Osteocyte (in vitro differentiated cells): ENCODE measurements around the gene NOVA2. TPM values are rescaled to one million over a fixed set of nuclear protein-coding genes. Genes with fewer than 3 reads are reported as not detected.

ENCODE experiments used
- DNase-seq: peaks from one replicate; pipeline ENCODE4 v3.0.0; 2021; ENCODE audit warnings: mixed read lengths; ENCODE audit not compliant: unreplicated experiment; ENCODE audit errors: extremely low spot score
- H3K27ac Mint-ChIP-seq: one replicate; pipeline ENCODE4 v1.8.0; 2021; ENCODE audit warnings: mild to moderate bottlenecking, mixed read lengths; ENCODE audit not compliant: unreplicated experiment
- H3K27me3 Mint-ChIP-seq: one replicate; pipeline ENCODE4 v1.8.0; 2021; ENCODE audit warnings: mixed read lengths; ENCODE audit not compliant: unreplicated experiment
- H3K36me3 Mint-ChIP-seq: one replicate; pipeline ENCODE4 v1.8.0; 2021; ENCODE audit warnings: mixed read lengths; ENCODE audit not compliant: unreplicated experiment
- H3K4me1 Mint-ChIP-seq: one replicate; pipeline ENCODE4 v1.8.0; 2021; ENCODE audit warnings: mixed read lengths; ENCODE audit not compliant: unreplicated experiment
- H3K4me3 Mint-ChIP-seq: one replicate; pipeline ENCODE4 v1.8.0; 2021; ENCODE audit warnings: mild to moderate bottlenecking, moderate library complexity, mixed read lengths; ENCODE audit not compliant: unreplicated experiment
- H3K9me3 Mint-ChIP-seq: one replicate; pipeline ENCODE4 v1.8.0; 2021; ENCODE audit warnings: mixed read lengths; ENCODE audit not compliant: unreplicated experiment
- CTCF ChIP-seq: fragments of 200-600 bp; sonication (generic); IDR thresholded peaks from 2 replicates; pipeline ENCODE4 v1.5.0; 2021; ENCODE audit warnings: antibody characterized with exemption, mild to moderate bottlenecking, moderate library complexity
- total RNA-seq: library from RNA; stranded (reverse); gene quantifications from 2 replicates; pipeline ENCODE4 v1.2.1, GENCODE V29; 2021

NOVA2 gene
- total RNA-seq, 1 donor from 2014 or later, result not detected

- Mint-ChIP-seq H3K27ac (no peak overlapping the region), H3K27me3 (peaks cover 51% of the 10 kb centered on the region), H3K4me1 (no peaks in the 10 kb centered on the region), H3K36me3 (no peaks in the 10 kb centered on the region), H3K9me3 (no peaks in the 10 kb centered on the region), H3K4me3 (no peak overlapping the region)
- TF ChIP-seq CTCF, result no peak
- DNase-seq, result no peak
Observed at GRCh38 chr19:45960595-45961235, 12.9 kb downstream of the NOVA2 start.

DNA sequence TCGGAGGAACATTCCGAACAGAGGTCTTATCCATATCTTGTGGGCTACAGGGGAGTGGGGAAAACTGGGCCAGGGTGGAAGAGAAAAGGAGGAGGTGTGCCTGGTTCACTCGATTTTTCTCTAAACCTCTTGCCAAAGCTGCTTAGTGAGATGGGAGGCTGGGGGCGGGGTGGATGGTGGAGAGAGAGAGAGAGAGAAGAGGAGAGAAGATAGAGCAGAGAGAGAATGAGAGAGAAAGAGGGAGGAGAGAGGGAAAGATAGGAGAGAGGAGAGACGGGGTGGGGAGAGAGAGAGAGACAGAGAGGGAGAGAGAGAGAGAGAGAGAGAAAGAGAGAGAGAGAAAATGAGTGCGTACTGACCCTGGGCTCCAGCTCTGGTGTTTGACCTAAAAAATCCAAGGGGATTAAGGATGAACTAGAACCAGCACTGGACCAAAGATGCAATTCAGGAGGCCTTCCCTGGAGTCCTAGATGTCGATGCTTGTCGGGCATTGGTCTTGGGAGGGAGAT lies 14.1 kb downstream of the NOVA2 start:
- TF ChIP-seq CTCF, result no peak
- H3K36me3 Mint-ChIP-seq, result no peaks in the 10 kb centered on the region
- peaks cover 50% of the 10 kb centered on the region for H3K27me3 Mint-ChIP-seq
- no peak for DNase-seq
- no peak overlapping the region for H3K4me3 Mint-ChIP-seq
- H3K9me3 Mint-ChIP-seq, result no peaks in the 10 kb centered on the region
- no peaks in the 10 kb centered on the region for H3K4me1 Mint-ChIP-seq
- H3K27ac Mint-ChIP-seq, result no peak overlapping the region

- Mint-ChIP-seq H3K4me3 (no peak overlapping the region), H3K4me1 (no peaks in the 10 kb centered on the region), H3K36me3 (no peaks in the 10 kb centered on the region), H3K27me3 (peaks cover 50% of the 10 kb centered on the region), H3K27ac (no peak overlapping the region), H3K9me3 (no peaks in the 10 kb centered on the region)
- no peak for TF ChIP-seq CTCF
- DNase-seq, result no peak
Observed at GRCh38 chr19:45958769-45959516, 14.7 kb downstream of the NOVA2 start.

GRCh38 chr19:45958320-45958719 lies 15.3 kb downstream of the NOVA2 start:
- no peak overlapping the region for H3K27ac Mint-ChIP-seq
- H3K27me3 Mint-ChIP-seq, result peaks cover 45% of the 10 kb centered on the region
- H3K4me1 Mint-ChIP-seq, result peaks cover under 1% of the 10 kb centered on the region
- no peaks in the 10 kb centered on the region for H3K36me3 Mint-ChIP-seq
- no peaks in the 10 kb centered on the region for H3K9me3 Mint-ChIP-seq
- no peak overlapping the region for H3K4me3 Mint-ChIP-seq
- DNase-seq, result no peak
- no peak for TF ChIP-seq CTCF

DNA sequence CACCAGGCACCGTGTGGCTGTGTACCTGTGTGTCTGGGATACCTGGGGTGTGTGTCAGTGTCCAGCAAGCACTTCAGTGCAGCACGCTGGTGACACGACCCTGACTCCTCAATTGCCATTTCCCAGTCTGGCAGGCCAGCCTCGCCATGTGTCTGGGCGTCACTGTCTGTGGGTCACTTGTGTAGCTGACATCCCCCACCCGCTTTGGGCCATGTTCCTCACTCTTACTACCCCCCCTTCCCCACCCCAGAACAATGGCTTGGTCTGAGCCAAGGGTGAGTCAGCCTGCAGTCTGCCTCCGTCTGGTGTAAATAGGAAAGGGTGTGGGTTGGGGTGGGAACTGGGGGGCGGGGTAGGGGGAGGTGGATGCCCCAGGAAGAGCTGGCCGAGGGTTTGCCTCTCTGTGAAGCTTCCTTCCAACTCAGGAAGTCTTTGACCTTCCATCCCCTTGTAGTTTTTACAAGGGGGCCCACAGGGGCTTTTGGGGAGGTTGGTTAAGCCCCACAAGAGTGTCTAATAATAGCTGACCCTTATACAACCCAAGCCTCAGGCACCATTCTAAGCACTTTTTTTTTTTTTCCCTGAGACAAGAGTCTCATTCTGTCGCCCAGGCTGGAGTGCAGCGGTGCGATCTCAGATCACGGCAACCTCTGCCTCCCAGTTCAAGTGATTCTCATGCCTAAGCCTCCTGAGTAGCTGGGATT lies 17.6 kb downstream of the NOVA2 start:
- no peak for DNase-seq
- peaks cover 35% of the 10 kb centered on the region for H3K27me3 Mint-ChIP-seq

More for the DNA sequence above, 17.6 kb downstream of the NOVA2 start:
- no peak overlapping the region for H3K27ac Mint-ChIP-seq
- peaks cover 9% of the 10 kb centered on the region for H3K4me1 Mint-ChIP-seq
- no peak overlapping the region for H3K4me3 Mint-ChIP-seq
- no peak for TF ChIP-seq CTCF
- H3K9me3 Mint-ChIP-seq, result no peaks in the 10 kb centered on the region
- H3K36me3 Mint-ChIP-seq, result no peaks in the 10 kb centered on the region
